Left kidney (tissue), 2 donors: ENCODE data around the gene PHTF2. TPM values are rescaled to one million over a fixed set of nuclear protein-coding genes. Genes with fewer than 3 reads are reported as not detected.
"Not testable (repeated sequence)": the region's sequence is repeated elsewhere in the genome, so short reads cannot be mapped to it uniquely, and the experiment has no call there.

Source experiments
- DNase-seq: peaks from one replicate; pipeline ENCODE4 v3.0.0-alpha.2; 2013
- polyA plus RNA-seq: library from polyadenylated mRNA; unstranded; fragments of 120-200 nt; gene quantifications from one replicate; pipeline ENCODE4 v1.2.1, GENCODE V29; 2013; ENCODE audit not compliant: insufficient read length

The PHTF2 gene
- polyA plus RNA-seq, 1 donor, result 31.9 TPM

- no peak for DNase-seq
Measured at GRCh38 chr7:77985974-77986339, 187.4 kb downstream of the PHTF2 start.

GRCh38 chr7:77989981-77990566 lies 191.5 kb downstream of the PHTF2 start:
- no peak for DNase-seq

- no peak for DNase-seq
Measured at GRCh38 chr7:77991656-77992055, 193.1 kb downstream of the PHTF2 start.

- DNase-seq, result no peak
Measured at GRCh38 chr7:77993838-77994237, 195.3 kb downstream of the PHTF2 start.

GRCh38 chr7:77995717-77996116 lies 197.1 kb downstream of the PHTF2 start:
- no peak for DNase-seq

GRCh38 chr7:77999168-77999567 lies 200.6 kb downstream of the PHTF2 start:
- not testable (repeated sequence) for DNase-seq

GRCh38 chr7:78002021-78002420 lies 203.4 kb downstream of the PHTF2 start:
- no peak for DNase-seq

- no peak for DNase-seq
Measured at GRCh38 chr7:78002715-78003114, 204.1 kb downstream of the PHTF2 start.

GRCh38 chr7:78006063-78006755 lies 207.6 kb downstream of the PHTF2 start:
- no peak for DNase-seq

Other genes with a start within 250 kb of the PHTF2 start
- 37.2 TPM for gene RSBN1L, start 102.3 kb upstream of the PHTF2 start, polyA plus RNA-seq
- gene TMEM60, start 339 bp upstream of the PHTF2 start, polyA plus RNA-seq, result 25.7 TPM